ENCODE results near the gene MSANTD2.

MSANTD2 gene

GRCh38 chr11:124769806-124770774 is 30.1 kb downstream of the MSANTD2 start:
- DNase-seq, result no peak

GRCh38 chr11:124768914-124769313 is 31.3 kb downstream of the MSANTD2 start:
- no peak for DNase-seq

- DNase-seq, result no peak
These were observed 34.0 kb downstream of the MSANTD2 start for GRCh38 chr11:124766156-124766555.

GRCh38 chr11:124763156-124763947 is 36.9 kb downstream of the MSANTD2 start:
- peak; percentile 87 for DNase-seq

- DNase-seq, result no peak
These were observed 37.5 kb downstream of the MSANTD2 start for GRCh38 chr11:124762624-124763155.

GRCh38 chr11:124762105-124762623 is 38.0 kb downstream of the MSANTD2 start, which contains the start of gene ESAM:
Gene ESAM, minus strand, starts transcription at chr11:124762290. Its CDS starts 136 bp downstream, at chr11:124762154.
- peak; percentile 65 for DNase-seq

GRCh38 chr11:124761301-124762104 is 38.7 kb downstream of the MSANTD2 start:
- DNase-seq, result no peak

GRCh38 chr11:124760806-124761205 is 39.4 kb downstream of the MSANTD2 start:
- no peak for DNase-seq

- no peak for DNase-seq
These were observed 40.0 kb downstream of the MSANTD2 start for GRCh38 chr11:124760205-124760652.

GRCh38 chr11:124759266-124760204 is 40.7 kb downstream of the MSANTD2 start:
- no peak for DNase-seq

GRCh38 chr11:124758355-124759265 is 41.6 kb downstream of the MSANTD2 start:
- DNase-seq, result peak; percentile 61

- DNase-seq, result no peak
These were observed 42.9 kb downstream of the MSANTD2 start for GRCh38 chr11:124757320-124757719.

- no peak for DNase-seq
These were observed 43.4 kb downstream of the MSANTD2 start for GRCh38 chr11:124756753-124757227.

GRCh38 chr11:124756033-124756752 is 44.0 kb downstream of the MSANTD2 start:
- no peak for DNase-seq

- no peak for DNase-seq
These were observed 45.5 kb downstream of the MSANTD2 start for GRCh38 chr11:124754710-124755109.

GRCh38 chr11:124754309-124754708 is 45.9 kb downstream of the MSANTD2 start:
- no peak for DNase-seq

GRCh38 chr11:124753624-124754023 is 46.6 kb downstream of the MSANTD2 start:
- no peak for DNase-seq

GRCh38 chr11:124753205-124753604 is 47.0 kb downstream of the MSANTD2 start:
- DNase-seq, result no peak

All from activated gamma-delta T cell treated with Interleukin-2 at 50 U/mL for 16 hours (primary cell).